Measurements from ENCODE around the gene DENND1A. TPM values are rescaled to one million over a fixed set of nuclear protein-coding genes. Genes with fewer than 3 reads are reported as not detected.

The DENND1A gene
- total and polyA plus RNA-seq, 4 donors: 7.9 to 22.0 (median 13.9) TPM

DNA sequence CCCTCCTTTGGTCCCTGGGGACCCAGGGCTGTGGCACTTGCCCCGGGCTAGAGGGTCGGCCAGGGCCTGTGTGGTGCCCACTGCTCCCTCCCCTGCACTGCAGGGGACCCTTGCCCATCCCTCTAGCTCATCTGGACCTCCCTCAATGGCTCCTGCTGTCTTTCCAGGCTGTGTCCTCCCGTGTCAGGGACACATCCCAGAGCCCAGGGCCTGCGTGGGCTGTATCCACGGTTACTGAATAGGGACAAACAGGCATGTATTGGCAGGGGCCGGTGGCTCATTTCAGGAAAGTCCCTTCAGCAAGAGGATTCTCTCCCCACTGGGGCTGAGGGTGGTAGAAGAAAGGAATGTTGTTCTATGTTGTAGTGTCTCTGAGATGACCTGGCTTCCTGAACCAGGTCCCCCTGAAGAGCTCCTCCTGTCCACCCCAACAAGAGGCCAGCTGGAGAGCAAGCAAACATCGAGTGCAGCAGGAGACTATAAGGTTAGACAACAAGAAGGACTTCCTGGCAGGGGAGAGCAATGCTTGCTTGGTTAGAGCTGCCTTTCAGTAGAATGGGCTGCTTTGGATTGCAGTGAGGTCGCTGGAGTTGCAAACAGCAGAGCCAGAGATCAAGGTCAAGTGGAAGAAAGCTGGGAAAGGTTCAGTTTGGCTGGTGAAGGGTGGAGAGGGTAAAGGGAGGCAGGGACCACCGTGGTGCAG, 575.0 kb downstream of the DENND1A start:
- Histone ChIP-seq H3K36me3 (ENCODE audit: control insufficient read depth in 4 of 4, insufficient read depth in 3 of 4, low read depth in 1 of 4, low read length in 3 of 4) (no peaks in the 10 kb centered on the region), H3K4me1 (ENCODE audit: control insufficient read depth in 4 of 4, insufficient read depth in 4 of 4, low read length in 3 of 4) (peaks cover 0 to 10% (median 6%) of the 10 kb centered on the region in 4 donors), H3K9me3 (ENCODE audit: control insufficient read depth in 4 of 4, low read length in 3 of 4) (no peaks in the 10 kb centered on the region), H3K9ac (ENCODE audit: low read depth in 1 of 2, low read length in 2 of 2) (no peak overlapping the region), H3K4me3 (ENCODE audit: low read depth in 1 of 3, low read length in 3 of 3) (no peak overlapping the region), H3K27ac (ENCODE audit: low read depth in 1 of 2, low read length in 2 of 2) (no peak overlapping the region), H3K27me3 (ENCODE audit: control insufficient read depth in 4 of 4, insufficient read depth in 4 of 4, low read length in 3 of 4) (no peaks in the 10 kb centered on the region)
- WGBS: 58% methylated on average over 9 of the region's 9 CpGs
- no peak for DNase-seq (ENCODE audit: low spot score)
- TF ChIP-seq, protein P1, sequence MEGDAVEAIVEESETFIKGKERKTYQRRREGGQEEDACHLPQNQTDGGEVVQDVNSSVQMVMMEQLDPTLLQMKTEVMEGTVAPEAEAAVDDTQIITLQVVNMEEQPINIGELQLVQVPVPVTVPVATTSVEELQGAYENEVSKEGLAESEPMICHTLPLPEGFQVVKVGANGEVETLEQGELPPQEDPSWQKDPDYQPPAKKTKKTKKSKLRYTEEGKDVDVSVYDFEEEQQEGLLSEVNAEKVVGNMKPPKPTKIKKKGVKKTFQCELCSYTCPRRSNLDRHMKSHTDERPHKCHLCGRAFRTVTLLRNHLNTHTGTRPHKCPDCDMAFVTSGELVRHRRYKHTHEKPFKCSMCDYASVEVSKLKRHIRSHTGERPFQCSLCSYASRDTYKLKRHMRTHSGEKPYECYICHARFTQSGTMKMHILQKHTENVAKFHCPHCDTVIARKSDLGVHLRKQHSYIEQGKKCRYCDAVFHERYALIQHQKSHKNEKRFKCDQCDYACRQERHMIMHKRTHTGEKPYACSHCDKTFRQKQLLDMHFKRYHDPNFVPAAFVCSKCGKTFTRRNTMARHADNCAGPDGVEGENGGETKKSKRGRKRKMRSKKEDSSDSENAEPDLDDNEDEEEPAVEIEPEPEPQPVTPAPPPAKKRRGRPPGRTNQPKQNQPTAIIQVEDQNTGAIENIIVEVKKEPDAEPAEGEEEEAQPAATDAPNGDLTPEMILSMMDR (IDR thresholded peaks at IDR 0.05; ENCODE audit: low read depth, low read length, missing input control): no peak
- TF ChIP-seq FOXA1 (IDR thresholded peaks at IDR 0.05): no peak
- TF ChIP-seq SP1 (IDR thresholded peaks at IDR 0.05): no peak
- TF ChIP-seq MAX (IDR thresholded peaks at IDR 0.05): no peak
- TF ChIP-seq HNF4G (IDR thresholded peaks at IDR 0.05): no peak
- no peak for TF ChIP-seq RXRA (IDR thresholded peaks at IDR 0.05)

DNA sequence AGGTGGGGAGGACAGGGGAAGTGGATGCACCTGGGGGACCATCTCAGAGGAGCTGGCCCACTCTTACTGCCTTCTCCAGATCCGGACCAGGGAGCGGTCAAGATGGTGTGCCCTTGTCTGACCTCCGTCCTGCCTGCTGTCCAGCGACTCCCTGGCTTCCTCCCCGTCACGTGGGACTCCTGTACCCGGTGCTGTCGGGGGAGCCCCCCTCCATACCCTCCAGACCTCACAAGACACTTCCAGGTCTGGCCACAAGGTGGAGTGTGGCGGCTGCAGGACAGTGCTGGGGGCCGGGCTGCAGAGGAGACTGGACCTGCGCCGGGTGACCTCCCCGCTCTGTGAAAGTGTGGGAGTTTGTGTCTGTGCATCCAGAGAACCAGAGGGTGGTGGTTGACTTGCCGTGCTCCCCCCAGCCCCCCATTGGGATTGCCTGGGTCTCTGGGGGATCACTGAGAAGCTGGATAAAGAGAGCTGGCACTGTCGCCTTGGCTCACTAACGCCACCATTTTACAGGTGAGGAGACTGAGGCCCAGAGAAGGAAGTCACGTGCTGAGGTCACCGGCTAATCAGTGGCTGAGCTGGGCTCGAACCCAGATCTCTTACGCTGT, 575.8 kb downstream of the DENND1A start:
- WGBS: 24% methylated on average over 20 of the region's 20 CpGs
- Histone ChIP-seq H3K4me1 (ENCODE audit: control insufficient read depth in 4 of 4, insufficient read depth in 4 of 4, low read length in 3 of 4) (peaks cover 0 to 13% (median 8%) of the 10 kb centered on the region in 4 donors), H3K27me3 (ENCODE audit: control insufficient read depth in 4 of 4, insufficient read depth in 4 of 4, low read length in 3 of 4) (no peaks in the 10 kb centered on the region), H3K36me3 (ENCODE audit: control insufficient read depth in 4 of 4, insufficient read depth in 3 of 4, low read depth in 1 of 4, low read length in 3 of 4) (no peaks in the 10 kb centered on the region), H3K27ac (ENCODE audit: low read depth in 1 of 2, low read length in 2 of 2) (no peak overlapping the region), H3K9me3 (ENCODE audit: control insufficient read depth in 4 of 4, low read length in 3 of 4) (no peaks in the 10 kb centered on the region), H3K4me3 (ENCODE audit: low read depth in 1 of 3, low read length in 3 of 3) (no peak overlapping the region), H3K9ac (ENCODE audit: low read depth in 1 of 2, low read length in 2 of 2) (no peak overlapping the region)
- TF ChIP-seq FOXA1 (IDR thresholded peaks at IDR 0.05) (no peak), MAX (IDR thresholded peaks at IDR 0.05) (no peak), GABPA (IDR thresholded peaks at IDR 0.05 in 1 of 2, conservative IDR thresholded peaks at IDR 0.05 in 1 of 2) (no peak), YY1 (IDR thresholded peaks at IDR 0.05) (no peak), RXRA (IDR thresholded peaks at IDR 0.05) (no peak), RAD21 (IDR thresholded peaks at IDR 0.05) (peak; percentile 78 to 88), FOXA2 (IDR thresholded peaks at IDR 0.05) (no peak)
- TF ChIP-seq, protein P1 (IDR thresholded peaks at IDR 0.05; ENCODE audit: low read depth, low read length, missing input control): peak; percentile 71
- peak; percentile 83 for DNase-seq (ENCODE audit: low spot score)

DNA sequence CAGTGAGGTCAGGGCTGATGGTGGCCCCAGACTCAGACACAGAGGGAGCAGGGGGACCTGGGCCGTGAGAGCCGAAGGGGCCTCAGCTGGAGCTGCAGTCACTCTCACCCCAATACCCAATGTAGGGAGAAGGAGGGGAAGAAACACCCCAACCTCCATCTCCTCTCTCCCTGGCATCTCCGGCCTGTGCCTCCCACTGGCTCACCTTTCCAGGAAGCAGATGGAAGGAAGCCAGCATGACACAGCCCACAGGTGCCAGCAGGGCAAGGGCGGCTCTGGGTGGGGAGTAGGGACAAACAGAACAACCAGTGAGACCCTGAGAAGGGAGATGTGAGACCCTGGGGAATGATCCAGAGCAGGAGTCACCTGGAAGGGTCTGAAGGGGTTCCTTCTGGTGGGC, 576.9 kb downstream of the DENND1A start:
- 68% methylated on average over 4 of the region's 4 CpGs for WGBS
- Histone ChIP-seq H3K4me3 (ENCODE audit: low read depth in 1 of 3, low read length in 3 of 3) (no peak overlapping the region), H3K9ac (ENCODE audit: low read depth in 1 of 2, low read length in 2 of 2) (no peak overlapping the region), H3K9me3 (ENCODE audit: control insufficient read depth in 4 of 4, low read length in 3 of 4) (no peaks in the 10 kb centered on the region), H3K27me3 (ENCODE audit: control insufficient read depth in 4 of 4, insufficient read depth in 4 of 4, low read length in 3 of 4) (no peaks in the 10 kb centered on the region), H3K27ac (ENCODE audit: low read depth in 1 of 2, low read length in 2 of 2) (no peak overlapping the region), H3K4me1 (ENCODE audit: control insufficient read depth in 4 of 4, insufficient read depth in 4 of 4, low read length in 3 of 4) (peaks cover 0 to 13% (median 8%) of the 10 kb centered on the region in 4 donors), H3K36me3 (ENCODE audit: control insufficient read depth in 4 of 4, insufficient read depth in 3 of 4, low read depth in 1 of 4, low read length in 3 of 4) (no peaks in the 10 kb centered on the region)
- no peak for DNase-seq (ENCODE audit: low spot score)
- TF ChIP-seq RAD21 (IDR thresholded peaks at IDR 0.05): no peak
- TF ChIP-seq, protein P2, sequence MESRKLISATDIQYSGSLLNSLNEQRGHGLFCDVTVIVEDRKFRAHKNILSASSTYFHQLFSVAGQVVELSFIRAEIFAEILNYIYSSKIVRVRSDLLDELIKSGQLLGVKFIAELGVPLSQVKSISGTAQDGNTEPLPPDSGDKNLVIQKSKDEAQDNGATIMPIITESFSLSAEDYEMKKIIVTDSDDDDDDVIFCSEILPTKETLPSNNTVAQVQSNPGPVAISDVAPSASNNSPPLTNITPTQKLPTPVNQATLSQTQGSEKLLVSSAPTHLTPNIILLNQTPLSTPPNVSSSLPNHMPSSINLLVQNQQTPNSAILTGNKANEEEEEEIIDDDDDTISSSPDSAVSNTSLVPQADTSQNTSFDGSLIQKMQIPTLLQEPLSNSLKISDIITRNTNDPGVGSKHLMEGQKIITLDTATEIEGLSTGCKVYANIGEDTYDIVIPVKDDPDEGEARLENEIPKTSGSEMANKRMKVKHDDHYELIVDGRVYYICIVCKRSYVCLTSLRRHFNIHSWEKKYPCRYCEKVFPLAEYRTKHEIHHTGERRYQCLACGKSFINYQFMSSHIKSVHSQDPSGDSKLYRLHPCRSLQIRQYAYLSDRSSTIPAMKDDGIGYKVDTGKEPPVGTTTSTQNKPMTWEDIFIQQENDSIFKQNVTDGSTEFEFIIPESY (IDR thresholded peaks at IDR 0.05): no peak
- no peak for TF ChIP-seq FOXA1 (IDR thresholded peaks at IDR 0.05)
- no peak for TF ChIP-seq GABPA (IDR thresholded peaks at IDR 0.05 in 1 of 2, conservative IDR thresholded peaks at IDR 0.05 in 1 of 2)
- no peak for TF ChIP-seq TAF1 (conservative IDR thresholded peaks at IDR 0.05)
- TF ChIP-seq MAX (IDR thresholded peaks at IDR 0.05): no peak
- TF ChIP-seq, protein P1 (IDR thresholded peaks at IDR 0.05; ENCODE audit: low read depth, low read length, missing input control): no peak
- no peak for TF ChIP-seq HNF4A (conservative IDR thresholded peaks at IDR 0.05)
- TF ChIP-seq, protein P3, sequence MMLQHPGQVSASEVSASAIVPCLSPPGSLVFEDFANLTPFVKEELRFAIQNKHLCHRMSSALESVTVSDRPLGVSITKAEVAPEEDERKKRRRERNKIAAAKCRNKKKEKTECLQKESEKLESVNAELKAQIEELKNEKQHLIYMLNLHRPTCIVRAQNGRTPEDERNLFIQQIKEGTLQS (IDR thresholded peaks at IDR 0.05): no peak
- no peak for TF ChIP-seq JUND (IDR thresholded peaks at IDR 0.05)
- TF ChIP-seq FOXA2 (IDR thresholded peaks at IDR 0.05): no peak
- TF ChIP-seq RXRA (IDR thresholded peaks at IDR 0.05): no peak
- TF ChIP-seq HNF4G (IDR thresholded peaks at IDR 0.05): no peak
